GM12872 (cell line): ENCODE measurements around the gene CNDP1.

ENCODE experiments used
- TF ChIP-seq, protein P1 (sequence below): IDR thresholded peaks from 3 replicates; pipeline ENCODE4 v1.5.1; 2011; ENCODE audit warnings: low read depth, mild to moderate bottlenecking, low read length, moderate library complexity; ENCODE audit not compliant: insufficient read depth

CNDP1 gene

DNA sequence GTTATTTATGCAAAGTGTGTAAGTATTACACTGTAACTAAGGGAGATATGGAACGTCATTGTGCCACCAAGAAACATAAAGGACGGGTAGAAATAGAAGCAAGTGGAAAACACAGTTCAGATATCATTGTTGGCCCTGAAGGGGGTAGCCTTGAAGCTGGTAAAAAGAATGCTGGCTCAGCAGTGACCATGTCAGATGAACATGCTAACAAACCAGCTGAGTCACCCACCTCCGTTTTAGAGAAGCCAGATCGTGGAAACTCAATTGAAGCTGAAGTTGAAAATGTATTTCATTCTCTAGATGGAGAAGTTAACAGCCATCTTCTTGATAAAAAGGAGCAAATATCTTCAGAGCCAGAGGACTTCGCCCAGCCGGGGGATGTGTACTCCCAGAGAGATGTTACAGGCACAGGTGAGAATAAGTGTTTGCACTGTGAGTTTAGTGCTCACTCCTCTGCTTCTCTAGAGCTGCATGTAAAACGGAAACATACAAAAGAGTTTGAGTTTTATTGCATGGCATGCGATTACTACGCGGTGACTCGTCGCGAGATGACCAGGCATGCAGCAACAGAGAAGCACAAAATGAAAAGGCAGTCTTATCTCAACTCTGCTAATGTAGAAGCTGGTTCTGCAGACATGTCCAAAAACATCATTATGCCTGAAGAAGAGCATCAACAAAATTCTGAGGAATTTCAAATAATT lies 99.5 kb downstream of the CNDP1 start:
- TF ChIP-seq, protein P1, sequence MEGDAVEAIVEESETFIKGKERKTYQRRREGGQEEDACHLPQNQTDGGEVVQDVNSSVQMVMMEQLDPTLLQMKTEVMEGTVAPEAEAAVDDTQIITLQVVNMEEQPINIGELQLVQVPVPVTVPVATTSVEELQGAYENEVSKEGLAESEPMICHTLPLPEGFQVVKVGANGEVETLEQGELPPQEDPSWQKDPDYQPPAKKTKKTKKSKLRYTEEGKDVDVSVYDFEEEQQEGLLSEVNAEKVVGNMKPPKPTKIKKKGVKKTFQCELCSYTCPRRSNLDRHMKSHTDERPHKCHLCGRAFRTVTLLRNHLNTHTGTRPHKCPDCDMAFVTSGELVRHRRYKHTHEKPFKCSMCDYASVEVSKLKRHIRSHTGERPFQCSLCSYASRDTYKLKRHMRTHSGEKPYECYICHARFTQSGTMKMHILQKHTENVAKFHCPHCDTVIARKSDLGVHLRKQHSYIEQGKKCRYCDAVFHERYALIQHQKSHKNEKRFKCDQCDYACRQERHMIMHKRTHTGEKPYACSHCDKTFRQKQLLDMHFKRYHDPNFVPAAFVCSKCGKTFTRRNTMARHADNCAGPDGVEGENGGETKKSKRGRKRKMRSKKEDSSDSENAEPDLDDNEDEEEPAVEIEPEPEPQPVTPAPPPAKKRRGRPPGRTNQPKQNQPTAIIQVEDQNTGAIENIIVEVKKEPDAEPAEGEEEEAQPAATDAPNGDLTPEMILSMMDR = no peak

- TF ChIP-seq, protein P1 = no peak
Observed at GRCh38 chr18:74635224-74635975, 101.1 kb downstream of the CNDP1 start.
